ENCODE results near the gene SCCPDH.

Gene SCCPDH

GRCh38 chr1:246765521-246765920 lies 41.3 kb downstream of the SCCPDH start:
- TF ChIP-seq GATA2 (IDR thresholded peaks at IDR 0.05; ENCODE audit: low read depth, low read length) = no peak
- no peak for TF ChIP-seq GATA3 (IDR thresholded peaks at IDR 0.05; ENCODE audit: low read depth, low read length)

GRCh38 chr1:246768403-246769020 lies 44.3 kb downstream of the SCCPDH start:
- TF ChIP-seq GATA3 (IDR thresholded peaks at IDR 0.05; ENCODE audit: low read depth, low read length) = no peak
- no peak for TF ChIP-seq GATA2 (IDR thresholded peaks at IDR 0.05; ENCODE audit: low read depth, low read length)

- TF ChIP-seq GATA2 (IDR thresholded peaks at IDR 0.05; ENCODE audit: low read depth, low read length) (no peak), GATA3 (IDR thresholded peaks at IDR 0.05; ENCODE audit: low read depth, low read length) (no peak)
Observed at GRCh38 chr1:246769306-246769705, 45.1 kb downstream of the SCCPDH start.

DNA sequence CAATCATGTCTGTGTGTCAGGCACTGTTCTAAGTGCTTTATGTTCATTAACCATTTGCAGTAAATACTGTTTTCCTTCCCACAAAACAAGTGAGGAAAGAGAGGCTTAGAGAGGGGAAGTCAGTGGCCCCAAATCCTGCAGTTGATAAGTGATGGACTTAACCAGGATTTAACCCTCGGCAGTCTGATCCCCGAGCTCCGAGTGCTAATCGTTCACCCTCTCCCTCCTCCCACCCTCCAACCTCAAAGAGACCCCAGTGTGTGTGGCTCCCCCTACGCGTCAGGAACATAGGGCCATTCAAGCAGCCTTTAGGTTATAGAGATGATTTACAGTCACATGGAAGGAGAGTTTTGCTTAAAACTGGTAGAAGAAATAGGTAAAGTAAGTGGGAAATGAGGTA lies 47.2 kb downstream of the SCCPDH start:
- TF ChIP-seq GATA3 (IDR thresholded peaks at IDR 0.05; ENCODE audit: low read depth, low read length) (no peak), GATA2 (IDR thresholded peaks at IDR 0.05; ENCODE audit: low read depth, low read length) (no peak)

DNA sequence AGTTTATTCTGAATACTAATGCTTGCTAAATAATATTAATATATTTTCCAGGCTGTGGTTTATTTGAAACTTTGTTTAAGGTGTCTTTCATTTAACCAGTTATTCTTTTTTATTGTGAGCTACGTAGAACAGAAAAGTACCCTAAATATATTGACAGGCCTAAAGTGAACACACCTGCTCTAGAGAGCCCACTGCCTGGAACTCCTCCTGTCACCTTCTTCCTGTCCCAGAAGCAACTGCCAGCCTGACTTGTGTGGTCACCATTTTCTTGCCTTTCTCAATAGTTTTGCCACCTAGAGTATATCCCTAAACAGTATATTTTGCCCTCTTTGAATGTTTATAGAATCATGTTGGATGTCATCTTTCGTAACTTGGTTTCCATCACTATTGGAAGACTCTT lies 48.5 kb downstream of the SCCPDH start:
- TF ChIP-seq GATA2 (IDR thresholded peaks at IDR 0.05; ENCODE audit: low read depth, low read length) (no peak), GATA3 (IDR thresholded peaks at IDR 0.05; ENCODE audit: low read depth, low read length) (no peak)

- no peak for TF ChIP-seq GATA3 (IDR thresholded peaks at IDR 0.05; ENCODE audit: low read depth, low read length)
- TF ChIP-seq GATA2 (IDR thresholded peaks at IDR 0.05; ENCODE audit: low read depth, low read length) = no peak
Observed at GRCh38 chr1:246773213-246773641, 49.0 kb downstream of the SCCPDH start.

DNA sequence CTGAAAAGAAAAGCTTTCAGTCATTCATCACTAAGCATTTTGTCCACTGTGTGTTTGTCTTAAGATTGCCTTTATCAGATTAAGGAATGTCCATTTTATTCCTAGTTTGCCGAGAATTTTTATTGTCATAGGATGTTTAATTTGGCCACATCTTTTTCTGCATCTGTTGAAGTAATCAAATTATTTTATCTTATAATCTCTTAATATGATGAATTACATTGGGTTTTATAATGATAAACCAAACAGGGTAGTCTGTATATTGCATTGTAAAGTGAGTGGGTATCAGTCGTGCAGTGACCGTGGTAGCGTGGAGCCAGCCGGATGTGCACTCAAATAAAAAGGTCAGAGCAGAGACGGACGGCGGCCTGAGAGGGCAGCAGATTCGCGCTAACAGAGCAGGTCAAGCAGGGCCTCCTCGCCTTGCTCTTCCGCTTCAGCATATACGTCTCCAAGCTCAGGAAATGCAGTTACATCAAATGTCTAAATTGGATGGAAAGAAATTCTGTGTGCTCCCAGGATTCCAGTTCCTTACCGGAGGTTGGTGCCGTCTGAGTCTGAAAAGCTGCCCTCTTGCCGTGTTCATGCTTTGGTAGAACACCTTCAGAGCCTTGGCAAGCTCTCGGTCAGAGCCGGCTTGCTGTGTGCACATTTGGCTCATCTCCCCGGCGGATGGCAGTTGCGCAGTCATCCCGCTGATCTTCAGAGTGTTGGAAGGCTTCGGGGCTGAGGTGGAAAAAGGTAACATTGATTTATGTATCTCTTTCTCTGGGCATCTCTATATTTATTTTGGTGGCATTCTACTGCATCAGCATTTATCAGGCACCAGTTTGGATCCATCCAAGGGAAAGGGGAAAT lies 51.5 kb downstream of the SCCPDH start:
- TF ChIP-seq GATA3 (IDR thresholded peaks at IDR 0.05; ENCODE audit: low read depth, low read length) (no peak), GATA2 (IDR thresholded peaks at IDR 0.05; ENCODE audit: low read depth, low read length) (no peak)

- TF ChIP-seq GATA3 (IDR thresholded peaks at IDR 0.05; ENCODE audit: low read depth, low read length) = no peak
- TF ChIP-seq GATA2 (IDR thresholded peaks at IDR 0.05; ENCODE audit: low read depth, low read length) = no peak
Observed at GRCh38 chr1:246776923-246777322, 52.7 kb downstream of the SCCPDH start.

GRCh38 chr1:246778663-246779062 lies 54.5 kb downstream of the SCCPDH start:
- TF ChIP-seq GATA3 (IDR thresholded peaks at IDR 0.05; ENCODE audit: low read depth, low read length) (no peak), GATA2 (IDR thresholded peaks at IDR 0.05; ENCODE audit: low read depth, low read length) (no peak)

GRCh38 chr1:246779561-246780175 lies 55.5 kb downstream of the SCCPDH start:
- TF ChIP-seq GATA2 (IDR thresholded peaks at IDR 0.05; ENCODE audit: low read depth, low read length) (no peak), GATA3 (IDR thresholded peaks at IDR 0.05; ENCODE audit: low read depth, low read length) (no peak)

DNA sequence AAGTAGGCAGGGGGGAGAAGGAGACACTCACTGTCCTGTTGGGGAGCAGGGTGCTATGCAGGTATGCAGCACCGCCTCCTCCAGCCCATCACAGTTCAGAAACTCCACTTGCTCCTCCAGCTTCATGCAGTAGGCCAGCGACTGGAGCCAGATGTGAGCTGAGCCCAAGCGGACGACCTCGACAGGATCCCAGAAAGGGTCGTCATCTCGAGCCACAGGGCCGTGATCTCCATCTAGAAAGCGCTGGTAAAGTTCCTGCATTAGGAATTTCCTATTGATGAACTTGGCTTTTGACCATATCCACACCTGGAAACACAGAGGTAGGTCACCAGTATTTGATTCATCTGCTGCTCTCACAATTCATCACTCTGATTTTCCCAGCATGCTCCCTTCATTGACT lies 56.1 kb downstream of the SCCPDH start:
- TF ChIP-seq GATA2 (IDR thresholded peaks at IDR 0.05; ENCODE audit: low read depth, low read length) (no peak), GATA3 (IDR thresholded peaks at IDR 0.05; ENCODE audit: low read depth, low read length) (no peak)

- no peak for TF ChIP-seq GATA3 (IDR thresholded peaks at IDR 0.05; ENCODE audit: low read depth, low read length)
- TF ChIP-seq GATA2 (IDR thresholded peaks at IDR 0.05; ENCODE audit: low read depth, low read length) = no peak
Observed at GRCh38 chr1:246781212-246781611, 57.0 kb downstream of the SCCPDH start.

GRCh38 chr1:246782120-246782900 lies 58.1 kb downstream of the SCCPDH start:
- TF ChIP-seq GATA3 (IDR thresholded peaks at IDR 0.05; ENCODE audit: low read depth, low read length) (no peak), GATA2 (IDR thresholded peaks at IDR 0.05; ENCODE audit: low read depth, low read length) (no peak)
